Neural cell (in vitro differentiated cells): ENCODE results near the gene ATP6AP1. TPM values are rescaled to one million over a fixed set of nuclear protein-coding genes. Genes with fewer than 3 reads are reported as not detected.
"Not testable (repeated sequence)": the region's sequence is repeated elsewhere in the genome, so short reads cannot be mapped to it uniquely, and the experiment has no call there.

Experiments used
- H2AFZ ChIP-seq: fragments of 200-600, 300-800 bp; sonication (generic), shearing (Covaris generic); 2 replicates; pipeline ENCODE4 v1.6.0; 2014; ENCODE audit warnings: low read depth, mild to moderate bottlenecking, antibody characterized with exemption, low read length, moderate library complexity
- H3F3A ChIP-seq: fragments of 200-600 bp; shearing (Covaris generic); 2 replicates; pipeline ENCODE4 v1.6.1; 2016; ENCODE audit warnings: mild to moderate bottlenecking, moderate library complexity, mixed read lengths, antibody characterized with exemption, low read length; ENCODE audit not compliant: insufficient read depth, poor library complexity, severe bottlenecking
- H3K27ac ChIP-seq: fragments of 200-600, 300-800 bp; sonication (generic), shearing (Covaris generic); 2 replicates; pipeline ENCODE4 v1.5.1; 2014; ENCODE audit warnings: mild to moderate bottlenecking, low read length, moderate library complexity
- H3K27me3 ChIP-seq: fragments of 300-800, 200-600 bp; sonication (generic), shearing (Covaris generic); 2 replicates; pipeline ENCODE4 v1.6.0; 2014; ENCODE audit warnings: mild to moderate bottlenecking, low read depth, low read length, moderate library complexity; ENCODE audit not compliant: insufficient read depth
- H3K36me3 ChIP-seq: fragments of 300-800, 200-600 bp; sonication (generic), shearing (Covaris generic); 2 replicates; pipeline ENCODE4 v1.5.1; 2014; ENCODE audit warnings: mild to moderate bottlenecking, antibody characterized with exemption, low read length, moderate library complexity; ENCODE audit not compliant: insufficient read depth
- H3K4me2 ChIP-seq: fragments of 300-800, 200-600 bp; sonication (generic), shearing (Covaris generic); 2 replicates; pipeline ENCODE4 v1.6.0; 2014; ENCODE audit warnings: mild to moderate bottlenecking, low read length
- H3K4me3 ChIP-seq: fragments of 300-800, 200-600 bp; sonication (generic), shearing (Covaris generic); 2 replicates; pipeline ENCODE4 v1.5.1; 2014; ENCODE audit warnings: mild to moderate bottlenecking, low read length, moderate library complexity
- H3K79me2 ChIP-seq: fragments of 200-600 bp; shearing (Covaris generic); replicated peaks from 2 replicates; pipeline ENCODE4 v1.6.0; 2014; ENCODE audit warnings: mild to moderate bottlenecking, low read length, moderate library complexity; ENCODE audit not compliant: insufficient read depth
- H3K9ac ChIP-seq: fragments of 300-800, 200-600 bp; sonication (generic), shearing (Covaris generic); 2 replicates; pipeline ENCODE4 v1.6.1; 2016; ENCODE audit warnings: mild to moderate bottlenecking, low read length, mixed read lengths
- H3K9me2 ChIP-seq: fragments of 200-600 bp; shearing (Covaris generic); 2 replicates; pipeline ENCODE4 v1.6.1; 2016; ENCODE audit warnings: mild to moderate bottlenecking, low read length, mixed read lengths; ENCODE audit not compliant: insufficient read depth
- H3K9me3 ChIP-seq: fragments of 200-600, 300-800 bp; sonication (generic), shearing (Covaris generic); 2 replicates; pipeline ENCODE4 v1.6.1; 2016; ENCODE audit warnings: mild to moderate bottlenecking, mixed run types, low read length, moderate library complexity, mixed read lengths
- H4K20me1 ChIP-seq: fragments of 200-600 bp; shearing (Covaris generic); 2 replicates; pipeline ENCODE4 v1.6.1; 2016; ENCODE audit warnings: mild to moderate bottlenecking, mixed run types; ENCODE audit not compliant: insufficient read depth
- EP300 ChIP-seq: fragments of 450-650 bp; conservative IDR thresholded peaks from 2 replicates; pipeline ENCODE4 v1.6.1; 2014; ENCODE audit warnings: antibody characterized with exemption, mild to moderate bottlenecking, moderate library complexity; ENCODE audit not compliant: poor library complexity, severe bottlenecking
- EZH2 ChIP-seq: fragments of 200-600, 300-800 bp; shearing (Covaris generic), sonication (generic); IDR thresholded peaks from 2 replicates; pipeline ENCODE4 v1.6.1; 2014; ENCODE audit warnings: antibody characterized with exemption, low read length, borderline replicate concordance, mild to moderate bottlenecking; ENCODE audit not compliant: insufficient read depth, poor library complexity, severe bottlenecking
- MXI1 ChIP-seq: fragments of 450-650 bp; conservative IDR thresholded peaks from 2 replicates; pipeline ENCODE4 v1.6.1; 2014; ENCODE audit warnings: antibody characterized with exemption, mild to moderate bottlenecking; ENCODE audit not compliant: poor library complexity, severe bottlenecking
- POLR2AphosphoS5 ChIP-seq: IDR thresholded peaks from 2 replicates; pipeline ENCODE4 v1.6.1; 2012
- RAD21 ChIP-seq: fragments of 450-650 bp; conservative IDR thresholded peaks from 2 replicates; pipeline ENCODE4 v1.6.1; 2014; ENCODE audit warnings: antibody characterized with exemption, mild to moderate bottlenecking, moderate library complexity
- SMC3 ChIP-seq: fragments of 450-650 bp; conservative IDR thresholded peaks from 2 replicates; pipeline ENCODE4 v1.6.1; 2014; ENCODE audit warnings: antibody characterized with exemption, mild to moderate bottlenecking, moderate library complexity; ENCODE audit not compliant: poor library complexity
- TAF1 ChIP-seq: IDR thresholded peaks from 2 replicates; pipeline ENCODE4 v1.6.1; 2012; ENCODE audit warnings: low read depth
- polyA plus RNA-seq: library from polyadenylated mRNA; depleted of rRNA; stranded (reverse); fragments of >200 nt; gene quantifications from 2 replicates; pipeline ENCODE4 v1.2.3, GENCODE V29; 2014
- TF ChIP-seq, protein P1 (sequence below): IDR thresholded peaks from 2 replicates; pipeline ENCODE4 v1.6.1; 2012; ENCODE audit warnings: borderline replicate concordance
- TF ChIP-seq, protein P2 (sequence below): fragments of 450-650 bp; IDR thresholded peaks from 2 replicates; pipeline ENCODE4 v1.5.1; 2014; ENCODE audit warnings: antibody characterized with exemption, mild to moderate bottlenecking, moderate library complexity; ENCODE audit not compliant: poor library complexity, severe bottlenecking

Gene ATP6AP1
- polyA plus RNA-seq, 1 donor from 2014 or later: 126 TPM

DNA sequence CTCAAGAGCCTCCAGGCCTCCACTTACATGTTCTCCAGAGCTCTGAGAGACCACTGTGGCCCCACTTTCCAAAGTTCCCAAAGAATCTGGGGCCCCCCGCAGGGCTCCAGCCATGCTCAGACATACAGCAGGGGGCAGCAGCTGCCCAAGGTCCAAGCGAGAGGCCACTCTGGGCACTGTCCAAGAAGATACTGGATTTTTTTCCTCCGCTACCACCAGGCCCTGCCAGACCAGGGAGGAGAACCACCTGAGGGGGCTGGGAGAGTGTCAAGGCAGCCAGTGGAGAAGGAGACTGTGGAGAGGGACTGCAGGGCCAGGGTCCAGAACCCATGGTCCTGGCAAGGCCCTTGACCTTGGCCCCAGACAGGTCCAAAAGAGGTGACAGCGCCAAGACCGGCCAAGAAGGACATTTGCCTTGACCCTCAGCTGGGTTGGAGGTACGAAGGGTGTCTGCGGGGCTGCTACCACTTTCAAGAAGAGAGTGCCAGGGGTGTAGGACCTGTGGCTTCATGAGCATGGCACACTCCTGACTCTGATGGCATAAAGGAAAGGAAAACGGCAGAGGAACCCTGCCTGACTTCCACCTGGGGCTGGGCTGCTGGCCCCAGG lies 44.1 kb upstream of the ATP6AP1 start:
- Histone ChIP-seq H3K27me3 (no peaks in the 10 kb centered on the region), H3K9ac (no peak overlapping the region), H2AFZ (no peak overlapping the region), H3K9me3 (no peaks in the 10 kb centered on the region), H3F3A (no peaks in the 10 kb centered on the region), H4K20me1 (no peaks in the 10 kb centered on the region), H3K4me3 (no peak overlapping the region), H3K4me2 (no peak overlapping the region), H3K36me3 (no peaks in the 10 kb centered on the region), H3K27ac (no peak overlapping the region), H3K9me2 (no peaks in the 10 kb centered on the region), H3K79me2 (peaks cover 9% of the 10 kb centered on the region)
- no peak for TF ChIP-seq POLR2AphosphoS5
- TF ChIP-seq, protein P1, sequence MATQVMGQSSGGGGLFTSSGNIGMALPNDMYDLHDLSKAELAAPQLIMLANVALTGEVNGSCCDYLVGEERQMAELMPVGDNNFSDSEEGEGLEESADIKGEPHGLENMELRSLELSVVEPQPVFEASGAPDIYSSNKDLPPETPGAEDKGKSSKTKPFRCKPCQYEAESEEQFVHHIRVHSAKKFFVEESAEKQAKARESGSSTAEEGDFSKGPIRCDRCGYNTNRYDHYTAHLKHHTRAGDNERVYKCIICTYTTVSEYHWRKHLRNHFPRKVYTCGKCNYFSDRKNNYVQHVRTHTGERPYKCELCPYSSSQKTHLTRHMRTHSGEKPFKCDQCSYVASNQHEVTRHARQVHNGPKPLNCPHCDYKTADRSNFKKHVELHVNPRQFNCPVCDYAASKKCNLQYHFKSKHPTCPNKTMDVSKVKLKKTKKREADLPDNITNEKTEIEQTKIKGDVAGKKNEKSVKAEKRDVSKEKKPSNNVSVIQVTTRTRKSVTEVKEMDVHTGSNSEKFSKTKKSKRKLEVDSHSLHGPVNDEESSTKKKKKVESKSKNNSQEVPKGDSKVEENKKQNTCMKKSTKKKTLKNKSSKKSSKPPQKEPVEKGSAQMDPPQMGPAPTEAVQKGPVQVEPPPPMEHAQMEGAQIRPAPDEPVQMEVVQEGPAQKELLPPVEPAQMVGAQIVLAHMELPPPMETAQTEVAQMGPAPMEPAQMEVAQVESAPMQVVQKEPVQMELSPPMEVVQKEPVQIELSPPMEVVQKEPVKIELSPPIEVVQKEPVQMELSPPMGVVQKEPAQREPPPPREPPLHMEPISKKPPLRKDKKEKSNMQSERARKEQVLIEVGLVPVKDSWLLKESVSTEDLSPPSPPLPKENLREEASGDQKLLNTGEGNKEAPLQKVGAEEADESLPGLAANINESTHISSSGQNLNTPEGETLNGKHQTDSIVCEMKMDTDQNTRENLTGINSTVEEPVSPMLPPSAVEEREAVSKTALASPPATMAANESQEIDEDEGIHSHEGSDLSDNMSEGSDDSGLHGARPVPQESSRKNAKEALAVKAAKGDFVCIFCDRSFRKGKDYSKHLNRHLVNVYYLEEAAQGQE: no peak
- TF ChIP-seq MXI1: no peak
- TF ChIP-seq EP300: no peak
- TF ChIP-seq RAD21: no peak
- TF ChIP-seq, protein P2, sequence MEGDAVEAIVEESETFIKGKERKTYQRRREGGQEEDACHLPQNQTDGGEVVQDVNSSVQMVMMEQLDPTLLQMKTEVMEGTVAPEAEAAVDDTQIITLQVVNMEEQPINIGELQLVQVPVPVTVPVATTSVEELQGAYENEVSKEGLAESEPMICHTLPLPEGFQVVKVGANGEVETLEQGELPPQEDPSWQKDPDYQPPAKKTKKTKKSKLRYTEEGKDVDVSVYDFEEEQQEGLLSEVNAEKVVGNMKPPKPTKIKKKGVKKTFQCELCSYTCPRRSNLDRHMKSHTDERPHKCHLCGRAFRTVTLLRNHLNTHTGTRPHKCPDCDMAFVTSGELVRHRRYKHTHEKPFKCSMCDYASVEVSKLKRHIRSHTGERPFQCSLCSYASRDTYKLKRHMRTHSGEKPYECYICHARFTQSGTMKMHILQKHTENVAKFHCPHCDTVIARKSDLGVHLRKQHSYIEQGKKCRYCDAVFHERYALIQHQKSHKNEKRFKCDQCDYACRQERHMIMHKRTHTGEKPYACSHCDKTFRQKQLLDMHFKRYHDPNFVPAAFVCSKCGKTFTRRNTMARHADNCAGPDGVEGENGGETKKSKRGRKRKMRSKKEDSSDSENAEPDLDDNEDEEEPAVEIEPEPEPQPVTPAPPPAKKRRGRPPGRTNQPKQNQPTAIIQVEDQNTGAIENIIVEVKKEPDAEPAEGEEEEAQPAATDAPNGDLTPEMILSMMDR: no peak
- TF ChIP-seq TAF1: no peak
- no peak for TF ChIP-seq SMC3
- TF ChIP-seq EZH2: no peak

DNA sequence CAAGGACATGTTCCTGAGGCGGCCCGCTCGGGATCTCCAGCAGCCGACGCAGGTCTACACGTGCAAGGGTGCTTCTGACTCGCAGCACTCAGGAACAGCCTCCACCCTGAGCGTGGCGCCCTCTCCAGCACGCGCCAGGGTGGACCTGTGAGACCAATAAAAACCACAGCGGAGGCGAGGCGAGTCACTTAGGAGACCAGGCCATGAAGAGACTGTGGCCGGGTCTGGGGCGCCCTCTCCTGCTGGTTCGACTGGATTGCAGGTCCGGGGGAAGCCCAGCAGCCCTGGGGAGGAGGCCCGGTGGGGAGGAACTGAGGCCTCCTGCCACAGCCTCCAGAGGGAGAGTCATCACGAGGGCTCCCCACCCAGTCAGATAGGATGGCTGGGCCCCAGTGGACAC lies 40.4 kb upstream of the ATP6AP1 start:
- not testable (repeated sequence) for H3K9ac ChIP-seq, H3K9me3 ChIP-seq, H3K79me2 ChIP-seq, H3K4me3 ChIP-seq, H3K27ac ChIP-seq, H3K36me3 ChIP-seq, H2AFZ ChIP-seq, H3K27me3 ChIP-seq, H3K4me2 ChIP-seq, H3F3A ChIP-seq, H3K9me2 ChIP-seq, H4K20me1 ChIP-seq

DNA sequence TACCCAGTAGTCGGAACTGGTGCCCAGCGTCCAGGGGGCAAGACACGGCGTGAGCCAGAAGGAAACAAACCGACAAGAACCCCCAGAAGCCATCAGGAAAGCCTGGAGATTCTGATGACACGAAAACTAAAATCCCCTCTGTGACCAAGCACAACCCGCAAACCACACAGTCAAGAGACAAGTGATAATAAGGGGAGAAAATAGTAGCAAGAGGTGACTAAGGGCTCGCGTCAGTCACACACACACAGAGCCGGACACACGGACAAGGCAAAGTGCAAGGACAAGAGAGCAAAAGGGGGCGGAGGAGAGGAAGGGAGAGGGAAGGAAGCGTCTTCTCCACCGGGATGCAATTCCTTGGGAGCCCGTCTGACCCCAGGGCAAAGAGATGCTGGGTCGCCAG lies 39.8 kb upstream of the ATP6AP1 start:
- H3K4me3 ChIP-seq: not testable (repeated sequence)

DNA sequence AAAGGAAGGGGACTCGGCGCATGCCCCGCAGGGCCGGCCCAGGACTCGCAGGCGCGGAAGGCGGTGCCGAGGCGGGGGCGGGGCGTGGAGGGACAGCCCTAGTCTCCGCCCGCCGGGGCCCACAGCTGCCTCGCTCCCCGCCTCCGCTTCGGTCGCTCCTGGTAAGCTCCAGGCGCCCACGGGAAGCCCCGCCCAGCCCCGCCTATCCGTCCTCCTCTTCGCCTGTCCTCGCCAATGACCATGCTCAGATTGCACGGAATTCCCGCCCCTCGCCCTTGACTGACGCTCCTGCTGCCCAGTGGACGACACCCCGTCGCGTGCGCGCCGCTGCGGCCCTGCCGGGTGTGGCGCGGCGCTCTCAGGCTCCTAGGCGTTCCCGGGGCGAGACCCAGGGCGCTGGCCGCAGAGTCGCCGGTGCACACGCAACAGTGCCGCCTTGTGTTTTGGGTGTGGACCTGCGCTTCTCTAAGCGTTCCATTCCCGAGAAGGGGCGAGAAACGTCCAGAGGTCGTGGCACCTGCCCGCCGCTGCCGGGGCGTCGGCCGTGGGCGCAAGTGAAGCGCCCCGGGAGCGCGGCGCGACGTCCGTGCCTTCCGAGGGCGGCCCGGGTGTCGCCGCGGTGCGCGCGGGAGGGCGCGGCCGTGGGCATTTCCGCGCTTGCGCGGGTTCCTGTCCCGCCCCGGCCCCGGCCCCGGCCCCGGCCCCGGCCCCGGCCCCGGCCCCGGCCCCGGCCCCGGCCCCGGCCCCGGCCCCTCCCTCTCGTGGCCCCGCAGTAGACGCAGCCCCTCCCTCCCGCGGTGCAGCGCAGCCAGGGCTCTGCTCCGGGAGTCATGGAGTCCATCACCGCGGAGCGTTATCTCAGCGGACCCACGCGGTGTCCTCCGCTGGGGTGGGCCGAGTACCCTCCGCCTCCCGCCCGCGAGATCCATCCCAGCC lies 38.4 kb upstream of the ATP6AP1 start:
- not testable (repeated sequence) for H2AFZ ChIP-seq, H3K27ac ChIP-seq, H3K9me2 ChIP-seq, H4K20me1 ChIP-seq, H3K4me2 ChIP-seq, H3K9me3 ChIP-seq, H3K9ac ChIP-seq, H3F3A ChIP-seq, H3K4me3 ChIP-seq, H3K27me3 ChIP-seq, H3K36me3 ChIP-seq, H3K79me2 ChIP-seq

More for the DNA sequence above, 39.8 kb upstream of the ATP6AP1 start:
- H3K9ac ChIP-seq, H3K36me3 ChIP-seq, H2AFZ ChIP-seq, H3K4me2 ChIP-seq, H3K9me3 ChIP-seq, H3K79me2 ChIP-seq, H4K20me1 ChIP-seq, H3K27me3 ChIP-seq, H3F3A ChIP-seq, H3K9me2 ChIP-seq, H3K27ac ChIP-seq: not testable (repeated sequence)

DNA sequence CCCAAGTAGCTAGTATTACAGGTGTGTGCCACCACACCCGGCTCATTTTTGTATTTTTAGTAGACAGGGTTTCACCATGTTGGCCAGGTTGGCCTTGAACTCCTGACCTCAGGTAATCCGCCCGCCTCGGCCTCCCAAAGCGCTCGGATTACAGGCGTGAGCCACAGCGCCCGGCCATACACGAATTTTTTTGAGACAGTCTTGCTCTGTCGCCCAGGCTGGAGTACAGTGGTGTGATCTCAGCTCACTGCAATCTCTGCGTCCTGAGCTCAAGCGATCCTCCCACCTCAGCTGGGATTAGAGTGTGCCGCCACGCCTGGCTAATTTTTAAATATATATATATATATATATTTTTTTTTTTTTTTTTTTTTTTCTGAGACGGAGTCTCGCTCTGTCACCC lies 32.1 kb upstream of the ATP6AP1 start:
- not testable (repeated sequence) for H3K9ac ChIP-seq, H2AFZ ChIP-seq, H3K27ac ChIP-seq, H3K27me3 ChIP-seq, H4K20me1 ChIP-seq, H3F3A ChIP-seq, H3K36me3 ChIP-seq, H3K9me3 ChIP-seq, H3K79me2 ChIP-seq, H3K9me2 ChIP-seq, H3K4me3 ChIP-seq, H3K4me2 ChIP-seq
